ENCODE results near the gene RHEB.

RHEB gene

DNA sequence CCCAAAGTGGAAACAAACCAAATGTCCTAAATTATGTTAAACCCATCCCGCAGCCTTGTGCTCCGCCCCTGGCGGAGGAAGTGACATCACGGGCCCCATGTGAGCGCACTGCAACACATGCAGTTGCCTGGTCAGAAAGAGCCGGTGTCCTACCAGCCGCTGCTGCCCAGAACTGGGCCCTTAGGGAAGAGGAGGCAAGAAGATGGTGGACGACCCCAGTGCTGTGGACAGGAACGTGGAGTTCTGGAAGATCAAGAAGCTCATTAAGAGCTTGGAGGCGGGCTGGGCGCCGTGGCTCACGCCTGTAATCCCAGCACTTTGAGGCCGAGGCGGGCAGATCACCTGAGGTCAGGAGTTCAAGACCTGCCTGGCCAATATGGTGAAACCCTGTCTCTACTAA, 18.0 kb downstream of the RHEB start:
- DNase-seq: no peak

- DNase-seq: no peak
Measured at GRCh38 chr7:151498495-151498894, 21.2 kb downstream of the RHEB start.

- DNase-seq: no peak
Measured at GRCh38 chr7:151497306-151497871, 22.3 kb downstream of the RHEB start.

GRCh38 chr7:151495360-151495759, 24.3 kb downstream of the RHEB start:
- DNase-seq: no peak

- DNase-seq: no peak
Measured at GRCh38 chr7:151494298-151495284, 25.1 kb downstream of the RHEB start.

GRCh38 chr7:151493083-151493482, 26.6 kb downstream of the RHEB start:
- DNase-seq: no peak

GRCh38 chr7:151491859-151492258, 27.8 kb downstream of the RHEB start:
- DNase-seq: no peak

DNA sequence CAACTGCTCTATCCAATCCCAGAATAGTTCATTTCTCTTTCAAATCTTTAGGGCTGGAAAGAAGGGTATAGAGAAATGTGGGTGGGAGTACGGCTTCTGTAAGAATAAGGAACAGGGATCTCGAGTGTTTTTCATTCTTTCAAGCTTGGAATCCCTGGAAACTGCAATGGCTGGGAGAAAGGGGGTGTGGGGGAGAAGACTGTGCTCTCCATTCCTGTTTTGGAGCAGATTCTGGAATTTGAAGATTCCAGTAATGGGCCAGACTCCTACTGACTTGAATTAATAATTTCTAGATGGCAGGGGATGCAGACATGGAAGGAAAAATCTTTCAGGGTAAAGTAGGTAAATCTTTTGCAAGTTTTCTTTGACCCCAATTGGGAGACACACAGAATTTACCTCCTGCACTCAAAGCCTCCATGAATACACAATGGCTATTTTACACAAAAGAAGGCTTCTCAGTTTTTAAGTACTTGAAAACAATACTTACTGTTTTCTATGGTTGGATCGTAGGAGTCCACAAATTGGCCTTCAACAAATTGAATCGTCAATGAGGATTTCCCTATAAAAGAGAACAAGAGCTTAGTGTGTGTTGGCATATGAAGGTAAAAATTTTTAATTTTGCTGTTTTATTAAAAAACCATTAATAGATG, 29.1 kb downstream of the RHEB start:
- no peak for DNase-seq

DNA sequence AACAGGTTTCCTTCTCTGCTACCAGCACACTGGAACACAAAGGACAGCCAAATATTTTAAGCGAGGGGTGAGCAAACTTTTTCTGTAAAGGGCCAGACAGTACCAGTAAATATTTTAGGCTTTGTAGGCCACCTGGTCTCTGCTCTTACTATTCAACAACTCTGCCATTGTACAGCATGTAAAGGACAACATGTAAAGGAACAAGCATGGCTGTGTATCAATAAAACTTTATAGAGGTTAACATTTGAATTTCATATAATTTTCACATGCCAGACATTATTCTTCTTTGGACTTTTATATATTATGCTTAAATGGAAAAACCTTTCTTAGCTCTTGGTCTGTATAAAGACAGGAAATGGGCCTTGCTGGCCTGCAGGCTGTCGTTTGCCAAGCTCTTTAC, 30.2 kb downstream of the RHEB start:
- no peak for DNase-seq

DNA sequence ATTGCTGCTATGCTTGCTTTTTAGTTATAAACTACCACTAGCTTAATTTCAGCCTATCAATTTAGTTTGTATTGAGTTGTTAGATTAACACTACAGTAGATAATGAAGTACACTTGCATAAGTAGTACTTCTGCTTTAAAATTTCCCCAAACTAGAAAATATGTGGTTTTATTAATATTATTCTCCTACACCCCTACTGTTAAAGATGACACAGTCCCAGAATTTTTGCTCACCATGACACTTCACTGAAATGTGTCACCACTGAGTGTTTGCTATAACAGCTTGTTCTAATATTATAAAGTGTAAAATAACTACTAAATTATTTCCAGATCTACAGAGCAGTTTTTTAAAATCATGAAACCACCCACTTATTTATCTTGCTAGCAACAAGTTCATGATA, 31.6 kb downstream of the RHEB start:
- DNase-seq: no peak

- DNase-seq: no peak
Measured at GRCh38 chr7:151487228-151487627, 32.5 kb downstream of the RHEB start.

DNA sequence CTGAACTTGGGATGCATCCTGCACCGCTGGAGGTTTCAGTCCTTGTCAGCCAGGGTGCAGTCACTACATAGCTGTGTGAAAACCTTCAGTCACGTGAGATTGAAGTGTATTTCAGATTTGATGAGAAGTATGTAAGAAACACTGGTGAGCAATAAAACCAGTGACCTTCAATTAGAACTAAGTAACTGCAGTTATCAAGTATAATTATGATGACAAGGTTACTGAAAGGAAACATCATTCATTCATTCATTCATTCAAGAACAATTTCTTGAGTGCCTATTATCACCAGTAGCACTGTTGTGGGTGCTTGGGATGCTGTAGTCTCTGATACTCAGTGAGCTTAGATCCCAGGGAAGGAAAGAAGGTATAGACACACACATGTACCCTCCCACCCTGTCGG, 33.6 kb downstream of the RHEB start:
- DNase-seq: no peak

GRCh38 chr7:151484971-151485707, 34.6 kb downstream of the RHEB start:
- DNase-seq: no peak

DNA sequence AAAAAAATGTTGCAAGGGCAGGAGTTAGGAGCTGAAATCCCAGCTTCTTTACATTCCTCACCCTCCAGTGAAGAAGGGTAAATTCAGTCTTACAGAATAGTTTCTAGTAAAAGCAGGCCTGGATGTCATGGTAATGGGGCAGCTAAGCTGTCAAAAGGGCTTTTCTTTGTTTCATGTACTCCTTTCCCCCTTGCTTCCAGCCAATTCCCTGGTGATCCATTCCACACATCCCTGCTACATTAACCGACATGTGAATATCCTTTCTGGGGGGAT, 36.0 kb downstream of the RHEB start:
- DNase-seq: no peak

DNA sequence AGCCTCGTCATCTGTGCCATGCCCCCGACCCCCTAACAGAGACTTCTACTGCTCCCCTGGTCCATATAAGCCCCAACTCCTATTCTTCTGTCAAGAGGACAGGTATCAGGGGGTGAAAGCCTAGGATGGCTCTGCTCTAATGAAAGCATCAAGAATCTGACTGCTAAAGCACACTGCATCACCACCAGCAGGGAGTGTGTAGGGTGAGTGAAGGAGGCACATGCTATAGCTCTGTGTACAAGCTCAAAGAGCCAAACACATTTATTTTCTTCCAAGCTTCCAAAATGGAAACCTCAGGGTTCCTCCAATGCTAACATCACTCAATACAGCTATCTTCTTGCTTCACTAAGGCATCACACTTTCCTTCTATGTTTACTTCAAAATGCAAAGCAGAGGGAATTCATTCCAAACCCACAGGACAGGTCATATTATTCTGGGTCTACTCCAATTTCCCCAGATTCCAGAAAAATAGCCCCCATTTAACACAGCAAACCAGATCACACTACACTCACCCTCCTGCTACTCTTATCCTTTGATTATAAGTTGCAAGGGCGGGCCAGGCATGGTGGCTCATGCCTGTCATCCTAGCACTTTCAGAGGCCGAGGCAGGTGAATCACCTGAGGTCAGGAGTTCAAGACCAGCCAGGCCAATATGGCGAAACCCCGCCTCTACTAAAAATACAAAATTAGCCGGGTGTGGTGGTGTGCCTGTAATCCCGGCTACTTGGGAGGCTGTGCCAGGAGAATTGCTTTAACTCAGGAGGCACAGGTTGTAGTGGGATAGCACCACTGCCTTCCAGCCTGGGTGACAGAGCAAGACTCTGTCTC, 36.6 kb downstream of the RHEB start:
- DNase-seq: no peak

DNA sequence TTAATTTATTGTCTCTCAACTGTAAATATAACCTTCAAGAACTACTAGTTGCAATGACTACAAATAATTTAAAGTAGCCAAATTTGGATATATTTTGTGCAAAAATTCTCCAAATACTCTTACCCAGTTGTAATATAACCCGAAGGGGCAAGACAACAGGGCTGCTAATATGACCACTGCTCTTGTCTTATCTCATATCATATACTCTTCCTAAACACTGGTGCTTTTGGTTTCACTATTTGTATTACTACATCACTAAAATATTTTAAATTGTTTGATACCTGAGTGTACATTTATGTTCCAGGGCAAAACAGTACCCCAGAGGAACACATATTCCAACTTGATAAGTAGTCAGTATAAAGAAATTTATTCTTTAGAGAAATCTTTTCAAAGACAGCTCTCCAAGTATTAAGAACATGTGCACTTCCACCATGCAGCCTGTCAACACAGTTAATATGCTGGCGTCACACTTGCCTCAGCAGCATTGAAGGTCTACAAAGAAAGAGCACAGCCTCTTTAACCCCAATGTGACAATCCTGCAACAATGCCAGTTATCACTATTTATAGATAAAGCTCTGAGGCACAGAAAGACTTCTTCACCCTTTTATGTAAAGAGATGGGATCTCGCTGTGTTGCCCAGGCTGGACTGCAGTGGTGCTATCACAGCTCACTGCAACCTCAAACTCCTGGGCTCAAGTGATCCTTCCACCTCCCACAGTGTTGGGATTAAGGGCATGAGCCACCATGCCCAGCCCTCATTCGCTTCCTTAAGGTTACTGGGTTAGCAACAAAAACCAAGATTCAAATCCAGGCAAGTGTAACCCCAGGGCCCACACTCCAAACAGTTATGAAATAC, 37.8 kb downstream of the RHEB start:
- DNase-seq: no peak

- no peak for DNase-seq
Measured at GRCh38 chr7:151477867-151478266, 41.8 kb downstream of the RHEB start.

DNA sequence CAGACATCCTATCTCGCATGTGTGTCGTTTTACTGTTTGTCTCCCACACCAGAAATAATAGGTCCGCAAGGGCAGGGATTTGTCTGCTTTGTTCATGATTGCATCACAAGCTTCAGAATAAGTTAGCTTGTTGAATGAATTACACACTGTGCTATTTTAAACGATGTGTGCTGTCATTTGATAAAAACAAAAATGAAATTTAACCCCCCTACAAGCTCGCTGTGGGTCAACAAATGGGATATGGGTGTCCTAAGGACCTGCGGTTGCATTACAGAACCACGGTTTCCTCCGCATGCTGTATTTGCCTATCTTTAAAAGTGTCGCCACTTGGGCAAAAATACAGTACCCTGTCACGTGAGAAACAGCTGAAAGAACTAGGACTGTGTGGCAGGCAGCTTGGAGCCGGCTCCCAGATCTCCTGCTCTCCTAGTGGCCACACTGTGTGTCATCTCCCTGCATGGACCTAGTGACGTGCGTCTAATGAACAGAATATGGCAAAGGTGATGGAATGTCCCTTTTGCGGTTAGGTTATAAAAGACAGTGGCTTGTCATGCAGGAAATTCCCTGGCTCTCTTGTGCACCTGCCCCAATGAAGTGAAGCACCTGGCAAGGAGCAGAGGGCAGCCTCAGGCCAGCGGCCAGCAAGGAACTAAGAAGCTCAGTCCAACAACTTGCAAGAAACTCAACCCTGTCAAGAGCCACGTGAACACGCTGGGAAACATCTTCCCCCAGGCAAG, 46.9 kb downstream of the RHEB start:
- DNase-seq: no peak

DNA sequence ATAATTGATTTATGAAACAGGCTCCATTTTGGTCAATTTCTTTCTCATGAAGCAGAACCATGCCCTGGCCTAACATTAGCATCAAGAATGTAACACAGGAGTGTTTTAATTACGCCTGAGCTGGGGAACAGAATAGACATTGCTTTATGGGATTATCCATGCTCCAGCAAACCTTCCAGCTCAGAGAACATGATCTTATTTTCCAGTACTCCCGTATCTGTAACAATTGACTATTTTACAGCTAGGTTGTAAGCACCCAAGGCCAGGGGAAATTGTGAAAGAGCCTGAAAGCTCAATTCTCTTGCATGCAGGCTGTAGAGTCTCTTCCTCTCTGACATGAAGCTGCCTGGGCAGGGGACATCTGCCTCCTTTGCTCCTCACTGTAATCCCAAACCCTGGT, 49.0 kb downstream of the RHEB start:
- no peak for DNase-seq

DNA sequence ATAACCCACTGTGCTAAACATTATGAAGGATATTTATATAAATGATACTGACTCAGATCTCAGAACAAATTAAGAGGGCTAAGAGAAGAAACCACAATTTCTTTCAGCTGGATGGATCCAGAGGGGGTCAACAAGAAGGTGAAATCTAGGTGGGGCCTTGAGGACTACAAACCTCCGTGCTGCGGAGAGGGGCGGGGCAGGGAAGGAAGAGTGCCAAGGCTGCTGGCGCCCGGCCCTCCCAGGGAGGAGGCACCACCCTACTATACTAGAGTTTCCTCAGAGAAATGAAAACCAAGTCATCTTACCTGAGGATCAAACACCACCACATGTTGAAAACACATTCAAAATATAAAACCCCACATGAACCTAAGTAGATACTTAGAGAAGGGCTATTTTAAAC, 50.4 kb downstream of the RHEB start:
- DNase-seq: no peak
